Measurements from ENCODE around the gene BPGM. TPM values are rescaled to one million over a fixed set of nuclear protein-coding genes. Genes with fewer than 3 reads are reported as not detected.

BPGM gene
- total and polyA plus RNA-seq, 9 of the 15 experiments (the other 6 are each of a cell fraction or from before 2014, with no cell fraction given): 14.1 to 46.1 (median 21.2) TPM

- TF ChIP-seq ZNF449 (CRISPR knock-in tag; IDR thresholded peaks at IDR 0.05) (no peak), TAL1 (IDR thresholded peaks at IDR 0.05) (peak; percentile 92), GATAD2A (IDR thresholded peaks at IDR 0.05) (no peak), HEY1 (CRISPR knock-in tag; IDR thresholded peaks at IDR 0.05; ENCODE audit: borderline replicate concordance) (no peak), MITF (IDR thresholded peaks at IDR 0.05) (no peak), ZNF655 (CRISPR knock-in tag; IDR thresholded peaks at IDR 0.05) (no peak), NCOA4 (IDR thresholded peaks at IDR 0.05; ENCODE audit: partially characterized antibody) (no peak), CREBBP (IDR thresholded peaks at IDR 0.05; ENCODE audit: low read depth, low read length) (no peak), MLX (CRISPR knock-in tag; conservative IDR thresholded peaks at IDR 0.05) (no peak), ZNF785 (CRISPR knock-in tag; IDR thresholded peaks at IDR 0.05) (no peak), KDM1A (IDR thresholded peaks at IDR 0.05) (peak; percentile 41 to 70; a peak in 2 of 4 replicates), NELFE (IDR thresholded peaks at IDR 0.05; ENCODE audit: insufficient read depth, insufficient read length) (no peak), ZFP1 (CRISPR knock-in tag; IDR thresholded peaks at IDR 0.05) (no peak), ZBTB17 (CRISPR knock-in tag; IDR thresholded peaks at IDR 0.05) (no peak), NONO (IDR thresholded peaks at IDR 0.05; ENCODE audit: low read depth in 2 of 2, low read length in 1 of 2) (peak in 1 of 2 experiments; percentile 27; a peak in 1 of 4 replicates), E2F1 (CRISPR knock-in tag; IDR thresholded peaks at IDR 0.05) (no peak), TCF3 (CRISPR knock-in tag; IDR thresholded peaks at IDR 0.05) (peak; percentile 88), RBM39 (optimal IDR thresholded peaks at IDR 0.05; ENCODE audit: low read depth, low read length) (no peak), FOXA3 (CRISPR knock-in tag; conservative IDR thresholded peaks at IDR 0.05 in 1 of 2, IDR thresholded peaks at IDR 0.05 in 1 of 2) (no peak), MEF2A (IDR thresholded peaks at IDR 0.05; ENCODE audit: control insufficient read depth, low read depth, low read length) (0 out of 2 replicates have a peak, but pooled peaks have one; percentile 23), CREM (IDR thresholded peaks at IDR 0.05; ENCODE audit: low read depth) (0 out of 2 replicates have a peak, but pooled peaks have one; percentile 6), TBP (optimal IDR thresholded peaks at IDR 0.05; ENCODE audit: low read depth, low read length) (no peak), LEF1 (IDR thresholded peaks at IDR 0.05) (peak; percentile 91), RCOR1 (IDR thresholded peaks at IDR 0.05; ENCODE audit: borderline replicate concordance in 1 of 2, low read depth in 2 of 2, low read length in 2 of 2) (peak in 1 of 2 experiments; percentile 68; a peak in 1 of 4 replicates)
Observed at GRCh38 chr7:134639683-134640279, 6.9 kb upstream of the BPGM start (continued).

All from K562 (cell line).